ENCODE data around the gene SORCS2.

DNA sequence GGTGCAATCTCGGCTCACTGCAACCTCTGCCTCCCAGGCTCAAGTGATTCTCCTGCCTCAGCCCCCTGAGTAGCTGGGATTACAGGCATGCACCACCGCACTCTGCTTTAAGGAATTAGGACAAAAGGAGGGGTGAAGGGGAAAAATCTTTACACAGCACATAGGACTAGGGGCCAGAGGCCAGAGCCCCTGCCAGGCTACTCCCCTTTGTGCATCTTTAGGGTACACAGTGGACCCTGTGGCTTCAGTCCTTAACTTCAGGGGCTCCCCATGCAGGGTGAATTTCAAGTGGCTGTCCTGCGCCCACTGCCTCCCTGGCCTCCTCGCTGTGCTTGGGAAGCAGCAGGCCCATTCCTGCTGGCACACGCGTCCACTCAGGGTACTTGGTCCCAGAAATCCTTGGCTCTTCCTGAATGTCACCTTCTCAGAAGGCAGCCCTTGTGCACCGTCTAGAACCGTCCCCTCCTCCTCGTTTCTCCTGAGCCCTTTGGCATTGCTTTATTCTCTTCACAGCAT lies 381.3 kb downstream of the SORCS2 start:
- TF ChIP-seq POLR2A (IDR thresholded peaks at IDR 0.05; ENCODE audit: control extremely low read depth in 1 of 2, low read depth in 2 of 2, low read length in 2 of 2) (no peak), SIX5 (IDR thresholded peaks at IDR 0.05; ENCODE audit: low read depth, low read length) (no peak), EZH2 (IDR thresholded peaks at IDR 0.05; ENCODE audit: low read depth, low read length, severe bottlenecking) (no peak), CREB1 (IDR thresholded peaks at IDR 0.05) (no peak), TAF1 (IDR thresholded peaks at IDR 0.05; ENCODE audit: low read depth, low read length) (no peak), SRF (IDR thresholded peaks at IDR 0.05; ENCODE audit: low read depth, low read length) (no peak), POLR2AphosphoS5 (IDR thresholded peaks at IDR 0.05; ENCODE audit: low read depth, low read length) (no peak), TCF12 (IDR thresholded peaks at IDR 0.05; ENCODE audit: low read depth, low read length) (no peak), GABPA (IDR thresholded peaks at IDR 0.05; ENCODE audit: borderline replicate concordance, insufficient read depth, low read length) (no peak), EP300 (IDR thresholded peaks at IDR 0.05; ENCODE audit: borderline replicate concordance in 1 of 2, low read depth in 2 of 2, low read length in 2 of 2) (no peak)
- TF ChIP-seq, protein P1, sequence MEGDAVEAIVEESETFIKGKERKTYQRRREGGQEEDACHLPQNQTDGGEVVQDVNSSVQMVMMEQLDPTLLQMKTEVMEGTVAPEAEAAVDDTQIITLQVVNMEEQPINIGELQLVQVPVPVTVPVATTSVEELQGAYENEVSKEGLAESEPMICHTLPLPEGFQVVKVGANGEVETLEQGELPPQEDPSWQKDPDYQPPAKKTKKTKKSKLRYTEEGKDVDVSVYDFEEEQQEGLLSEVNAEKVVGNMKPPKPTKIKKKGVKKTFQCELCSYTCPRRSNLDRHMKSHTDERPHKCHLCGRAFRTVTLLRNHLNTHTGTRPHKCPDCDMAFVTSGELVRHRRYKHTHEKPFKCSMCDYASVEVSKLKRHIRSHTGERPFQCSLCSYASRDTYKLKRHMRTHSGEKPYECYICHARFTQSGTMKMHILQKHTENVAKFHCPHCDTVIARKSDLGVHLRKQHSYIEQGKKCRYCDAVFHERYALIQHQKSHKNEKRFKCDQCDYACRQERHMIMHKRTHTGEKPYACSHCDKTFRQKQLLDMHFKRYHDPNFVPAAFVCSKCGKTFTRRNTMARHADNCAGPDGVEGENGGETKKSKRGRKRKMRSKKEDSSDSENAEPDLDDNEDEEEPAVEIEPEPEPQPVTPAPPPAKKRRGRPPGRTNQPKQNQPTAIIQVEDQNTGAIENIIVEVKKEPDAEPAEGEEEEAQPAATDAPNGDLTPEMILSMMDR (IDR thresholded peaks at IDR 0.05; ENCODE audit: control extremely low read depth in 1 of 3, insufficient read depth in 1 of 3, low read depth in 1 of 3, low read length in 3 of 3): no peak
